Measurements from ENCODE around the gene S1PR3. TPM values are rescaled to one million over a fixed set of nuclear protein-coding genes. Genes with fewer than 3 reads are reported as not detected.

S1PR3 gene
- total RNA-seq, 1 experiment from 2014 or later = 23.3 TPM

DNA sequence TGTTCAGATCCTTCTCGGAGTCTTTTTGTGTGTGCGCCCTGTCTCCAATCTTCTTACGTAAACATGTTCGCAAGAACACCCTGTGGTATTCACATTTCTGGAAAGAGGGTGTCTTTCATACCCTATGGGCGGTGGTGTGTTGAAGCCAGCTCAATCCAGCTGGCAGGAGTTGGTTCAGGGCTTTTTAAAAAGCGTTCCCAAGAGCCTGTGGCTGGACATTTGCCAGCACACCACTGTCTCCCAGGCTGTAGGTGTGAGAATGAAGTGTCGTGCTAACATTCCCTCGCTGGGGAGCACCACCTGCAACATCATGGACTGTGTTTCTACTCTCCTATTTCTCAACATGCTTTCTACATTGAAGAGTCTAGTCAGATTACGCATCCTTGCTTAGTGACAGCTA lies 51.7 kb downstream of the S1PR3 start:
- Histone ChIP-seq H3K9me2 (ENCODE audit: insufficient read depth) (no peaks in the 10 kb centered on the region), H3K4me2 (no peak overlapping the region), H3K4me1 (replicated peaks; ENCODE audit: insufficient read depth) (no peaks in the 10 kb centered on the region), H3K79me2 (ENCODE audit: low read depth) (no peaks in the 10 kb centered on the region), H3K36me3 (ENCODE audit: low read depth) (no peaks in the 10 kb centered on the region), H3F3A (ENCODE audit: insufficient read depth, low read depth) (no peaks in the 10 kb centered on the region), H3K4me3 (no peak overlapping the region), H4K20me1 (ENCODE audit: insufficient read depth) (no peaks in the 10 kb centered on the region), H3K9me3 (ENCODE audit: insufficient read depth, low read depth) (0 out of 2 replicates have a peak, but pooled peaks cover 2% of the 10 kb centered on the region), H2AFZ (no peak overlapping the region), H3K27ac (no peak overlapping the region), H3K27me3 (ENCODE audit: insufficient read depth, low read depth) (no peaks in the 10 kb centered on the region)
- TF ChIP-seq CTCF (conservative IDR thresholded peaks at IDR 0.05) = no peak
- no peak for TF ChIP-seq EZH2 (IDR thresholded peaks at IDR 0.05; ENCODE audit: low read depth)
- intact Hi-C loops (cut with micrococcal nuclease; ENCODE audit: unreplicated experiment) = no loop called here
- no TSS peak for BruUV-seq (replicated peaks)
- ChIA-PET CTCF (no interaction called here), POLR2A (ENCODE audit: unreplicated experiment) (no interaction called here)
- DNase-seq = no peak

GRCh38 chr9:89044104-89044503 lies 52.8 kb downstream of the S1PR3 start:
- no peaks in the 10 kb centered on the region for H4K20me1 ChIP-seq (ENCODE audit: insufficient read depth)
- no TSS peak for BruUV-seq (replicated peaks)
- no peaks in the 10 kb centered on the region for H3K4me1 ChIP-seq (replicated peaks; ENCODE audit: insufficient read depth)
- H3K9me3 ChIP-seq (ENCODE audit: insufficient read depth, low read depth) = 0 out of 2 replicates have a peak, but pooled peaks cover 2% of the 10 kb centered on the region
- intact Hi-C loops (cut with micrococcal nuclease; ENCODE audit: unreplicated experiment) = no loop called here
- no peak overlapping the region for H3K27ac ChIP-seq
- no peak overlapping the region for H3K4me3 ChIP-seq
- no peaks in the 10 kb centered on the region for H3K36me3 ChIP-seq (ENCODE audit: low read depth)
- no peak for DNase-seq
- H3K27me3 ChIP-seq (ENCODE audit: insufficient read depth, low read depth) = no peaks in the 10 kb centered on the region
- no peaks in the 10 kb centered on the region for H3K79me2 ChIP-seq (ENCODE audit: low read depth)
- H3K9me2 ChIP-seq (ENCODE audit: insufficient read depth) = no peaks in the 10 kb centered on the region
- no peaks in the 10 kb centered on the region for H3F3A ChIP-seq (ENCODE audit: insufficient read depth, low read depth)
- ChIA-PET CTCF (no interaction called here), POLR2A (ENCODE audit: unreplicated experiment) (no interaction called here)
- no peak overlapping the region for H2AFZ ChIP-seq
- no peak for TF ChIP-seq CTCF (conservative IDR thresholded peaks at IDR 0.05)
- TF ChIP-seq EZH2 (IDR thresholded peaks at IDR 0.05; ENCODE audit: low read depth) = no peak
- H3K4me2 ChIP-seq = no peak overlapping the region

- ChIA-PET CTCF (no interaction called here), POLR2A (ENCODE audit: unreplicated experiment) (no interaction called here)
- Histone ChIP-seq H3K79me2 (ENCODE audit: low read depth) (no peaks in the 10 kb centered on the region), H3K27ac (no peak overlapping the region), H2AFZ (no peak overlapping the region), H3K4me2 (no peak overlapping the region), H3K9me2 (ENCODE audit: insufficient read depth) (no peaks in the 10 kb centered on the region), H3K27me3 (ENCODE audit: insufficient read depth, low read depth) (no peaks in the 10 kb centered on the region), H4K20me1 (ENCODE audit: insufficient read depth) (no peaks in the 10 kb centered on the region), H3K4me1 (replicated peaks; ENCODE audit: insufficient read depth) (no peaks in the 10 kb centered on the region), H3F3A (ENCODE audit: insufficient read depth, low read depth) (no peaks in the 10 kb centered on the region), H3K9me3 (ENCODE audit: insufficient read depth, low read depth) (0 out of 2 replicates have a peak, but pooled peaks cover 2% of the 10 kb centered on the region), H3K4me3 (no peak overlapping the region), H3K36me3 (ENCODE audit: low read depth) (no peaks in the 10 kb centered on the region)
- BruUV-seq (replicated peaks) = no TSS peak
- no peak for TF ChIP-seq CTCF (conservative IDR thresholded peaks at IDR 0.05)
- no peak for TF ChIP-seq EZH2 (IDR thresholded peaks at IDR 0.05; ENCODE audit: low read depth)
- no peak for DNase-seq
- intact Hi-C loops (cut with micrococcal nuclease; ENCODE audit: unreplicated experiment) = no loop called here
Measured at GRCh38 chr9:89044881-89045280, 53.6 kb downstream of the S1PR3 start.

Measured in PC-9 (cell line).